GM10266 (cell line): ENCODE data around the gene PFDN2.
A peak's percentile ranks its signal among the peaks of the same experiment; 100 is the strongest.

Experiments
- DNase-seq: peaks from one replicate; pipeline ENCODE4 v3.0.0; 2012; ENCODE audit errors: extremely low spot score
- CTCF ChIP-seq: IDR thresholded peaks from 2 replicates; pipeline ENCODE4 v1.5.1; 2012; ENCODE audit warnings: mild to moderate bottlenecking, low read depth; ENCODE audit not compliant: control insufficient read depth, insufficient read depth; ENCODE audit errors: missing control alignments

Gene PFDN2

GRCh38 chr1:161137881-161138280 is 20.0 kb upstream of the PFDN2 start:
- no peak for DNase-seq
- TF ChIP-seq CTCF: no peak

- no peak for TF ChIP-seq CTCF
- no peak for DNase-seq
Observed at GRCh38 chr1:161133220-161133740, 15.4 kb upstream of the PFDN2 start.

- TF ChIP-seq CTCF: peak; percentile 6
- peak; percentile 96 for DNase-seq
Observed at GRCh38 chr1:161132410-161133219, 14.8 kb upstream of the PFDN2 start, which contains the start of gene DEDD. Gene DEDD (minus strand): TSS chr1:161132667. CDS start chr1:161124462, 8,205 bp downstream.

- TF ChIP-seq CTCF: no peak
- no peak for DNase-seq
Observed at GRCh38 chr1:161131523-161132409, 13.9 kb upstream of the PFDN2 start.

GRCh38 chr1:161130266-161130665 is 12.4 kb upstream of the PFDN2 start:
- DNase-seq: no peak
- TF ChIP-seq CTCF: no peak

GRCh38 chr1:161128591-161129420 is 11.0 kb upstream of the PFDN2 start:
- no peak for TF ChIP-seq CTCF
- no peak for DNase-seq
